Natural killer cell treated with Interleukin-12 subunit alpha and Interleukin-12 subunit beta and Interleukin-15 and Interleukin-18, amount 100 ng/mL, for 72 hours (primary cell): Measurements from ENCODE around the gene LIN37. TPM values are rescaled to one million over a fixed set of nuclear protein-coding genes. Genes with fewer than 3 reads are reported as not detected.
A peak's percentile ranks its signal among the peaks of the same experiment; 100 is the strongest.

ENCODE experiments used
- ATAC-seq, 2 donors: fragments of 150-1000 bp; cut with Tn5 transposase in 1 of 2; sonication (Bioruptor Pico), chemical (Tn5 transposase) in 1 of 2; 2 replicates each; pipeline ENCODE4 v1.10.0; 2021
- DNase-seq: peaks from one replicate; pipeline ENCODE4 v3.0.0; 2022; ENCODE audit warnings: low spot score
- H3K27ac Mint-ChIP-seq, 2 donors: 1 replicate in 1 of 2; 2 replicates in 1 of 2; pipeline ENCODE4 v1.8.0; 2022; ENCODE audit warnings: mixed read lengths in 2 of 2, mild to moderate bottlenecking in 1 of 2, moderate library complexity in 1 of 2
- H3K27me3 Mint-ChIP-seq, 2 donors: 1 replicate in 1 of 2; 2 replicates in 1 of 2; pipeline ENCODE4 v1.8.0; 2022; ENCODE audit warnings: mixed read lengths in 2 of 2
- H3K36me3 Mint-ChIP-seq: one replicate; pipeline ENCODE4 v1.8.0; 2022; ENCODE audit warnings: mixed read lengths
- H3K4me1 Mint-ChIP-seq, 2 donors: 1 replicate in 1 of 2; 2 replicates in 1 of 2; pipeline ENCODE4 v1.8.0; 2022; ENCODE audit warnings: low read depth in 2 of 2, mixed read lengths in 2 of 2, mild to moderate bottlenecking in 1 of 2
- H3K4me3 Mint-ChIP-seq: one replicate; pipeline ENCODE4 v1.8.0; 2022; ENCODE audit warnings: mixed read lengths
- H3K9me3 Mint-ChIP-seq: 2 replicates; pipeline ENCODE4 v1.8.0; 2022; ENCODE audit warnings: mixed read lengths
- total RNA-seq, 2 donors: library from RNA; stranded (reverse); gene quantifications; one replicate each; pipeline ENCODE4 v1.2.3, GENCODE V29; 2022

LIN37 gene
- total RNA-seq, 2 donors from 2014 or later: 9.6 to 24.7 TPM

DNA sequence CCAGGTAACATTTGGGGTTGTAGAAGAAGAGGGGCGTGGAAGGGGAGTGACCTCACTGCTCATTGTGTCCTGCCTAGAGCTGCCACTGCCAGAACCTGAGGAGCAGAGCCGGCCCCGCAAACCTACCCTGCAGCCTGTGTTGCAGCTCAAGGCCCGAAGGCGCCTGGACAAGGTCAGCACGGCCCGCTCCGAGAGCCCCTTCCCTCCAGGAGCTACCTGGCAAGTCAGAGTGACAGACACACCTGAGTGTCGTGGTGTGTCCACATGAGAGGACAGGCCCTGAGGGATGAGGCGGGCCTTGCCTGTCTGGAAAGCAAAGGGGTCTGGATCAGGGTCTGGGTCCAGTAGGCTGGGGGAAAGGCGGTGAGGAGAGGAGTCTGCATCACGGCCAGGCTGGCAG, 23.8 kb upstream of the LIN37 start:
- DNase-seq: no peak
- Mint-ChIP-seq H3K27ac (no peak overlapping the region), H3K9me3 (no peaks in the 10 kb centered on the region), H3K36me3 (peaks cover 19% of the 10 kb centered on the region), H3K4me3 (no peak overlapping the region), H3K4me1 (peaks cover 11 to 37% of the 10 kb centered on the region in 2 donors), H3K27me3 (no peaks in the 10 kb centered on the region)
- no peak for ATAC-seq

DNA sequence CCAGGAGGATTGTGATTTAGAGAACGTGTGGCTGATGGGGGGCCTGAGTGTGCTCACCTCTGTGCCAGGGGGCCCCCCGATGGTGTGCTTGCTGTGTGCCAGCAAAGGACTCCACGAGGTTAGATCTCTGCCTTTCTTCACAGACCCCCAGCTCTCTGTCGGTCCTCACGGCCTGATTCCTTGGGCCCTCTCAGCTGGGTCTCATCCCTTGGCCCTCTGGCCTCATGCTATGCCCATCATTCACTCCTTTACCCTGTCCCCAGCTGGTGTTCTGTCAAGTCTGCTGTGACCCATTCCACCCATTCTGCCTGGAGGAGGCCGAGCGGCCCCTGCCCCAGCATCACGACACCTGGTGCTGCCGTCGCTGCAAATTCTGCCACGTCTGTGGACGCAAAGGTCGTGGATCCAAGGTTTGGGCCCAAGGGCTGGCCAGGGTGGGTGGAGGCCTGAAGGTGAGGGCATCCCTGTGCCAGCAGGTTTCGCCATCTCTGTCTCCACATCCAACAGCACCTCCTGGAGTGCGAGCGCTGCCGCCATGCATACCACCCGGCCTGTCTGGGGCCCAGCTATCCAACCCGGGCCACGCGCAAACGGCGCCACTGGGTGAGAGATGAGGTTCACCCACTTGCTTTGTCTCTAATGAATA, 23.0 kb upstream of the LIN37 start:
- Mint-ChIP-seq H3K36me3 (peaks cover 15% of the 10 kb centered on the region), H3K4me3 (no peak overlapping the region), H3K27ac (no peak overlapping the region)

DNA sequence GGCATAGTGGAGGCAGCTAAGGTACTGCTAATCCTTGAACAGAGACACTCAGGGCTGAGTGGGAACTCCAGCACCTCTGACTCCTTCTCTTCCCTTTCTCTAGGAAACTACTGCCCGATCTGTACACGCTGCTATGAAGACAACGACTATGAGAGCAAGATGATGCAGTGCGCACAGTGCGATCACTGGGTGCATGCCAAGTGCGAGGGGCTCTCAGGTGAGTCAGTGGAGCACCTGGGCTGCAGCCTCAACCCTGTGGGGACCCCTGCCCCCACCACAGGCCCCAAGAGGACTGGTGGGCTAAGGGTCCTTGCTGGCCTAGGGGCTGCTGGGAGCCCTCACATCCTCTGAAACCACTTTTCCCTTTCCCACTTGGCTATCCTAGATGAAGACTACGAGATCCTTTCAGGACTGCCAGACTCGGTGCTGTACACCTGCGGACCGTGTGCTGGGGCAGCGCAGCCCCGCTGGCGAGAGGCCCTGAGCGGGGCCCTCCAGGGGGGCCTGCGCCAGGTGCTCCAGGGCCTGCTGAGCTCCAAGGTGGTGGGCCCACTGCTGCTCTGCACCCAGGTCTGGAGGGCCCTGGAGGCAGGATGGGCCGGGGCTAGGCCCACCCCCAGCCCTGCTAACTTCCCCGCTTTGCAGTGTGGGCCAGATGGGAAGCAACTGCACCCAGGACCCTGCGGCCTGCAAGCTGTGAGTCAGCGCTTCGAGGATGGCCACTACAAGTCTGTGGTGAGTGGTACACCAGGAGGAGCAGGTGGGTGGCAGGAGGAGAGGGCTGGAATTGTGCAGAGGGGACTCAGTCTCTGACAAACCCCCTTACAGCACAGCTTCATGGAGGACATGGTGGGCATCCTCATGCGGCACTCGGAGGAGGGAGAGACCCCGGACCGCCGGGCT, 21.1 kb upstream of the LIN37 start:
- no peak for ATAC-seq
- Mint-ChIP-seq H3K4me1 (peaks cover 0 to 31% of the 10 kb centered on the region in 2 donors), H3K36me3 (peaks cover 19% of the 10 kb centered on the region)

More for the DNA sequence above, 23.0 kb upstream of the LIN37 start:
- ATAC-seq (no peak), DNase-seq (no peak)
- Mint-ChIP-seq H3K4me1 (peaks cover 6 to 32% of the 10 kb centered on the region in 2 donors), H3K27me3 (no peaks in the 10 kb centered on the region), H3K9me3 (no peaks in the 10 kb centered on the region)

DNA sequence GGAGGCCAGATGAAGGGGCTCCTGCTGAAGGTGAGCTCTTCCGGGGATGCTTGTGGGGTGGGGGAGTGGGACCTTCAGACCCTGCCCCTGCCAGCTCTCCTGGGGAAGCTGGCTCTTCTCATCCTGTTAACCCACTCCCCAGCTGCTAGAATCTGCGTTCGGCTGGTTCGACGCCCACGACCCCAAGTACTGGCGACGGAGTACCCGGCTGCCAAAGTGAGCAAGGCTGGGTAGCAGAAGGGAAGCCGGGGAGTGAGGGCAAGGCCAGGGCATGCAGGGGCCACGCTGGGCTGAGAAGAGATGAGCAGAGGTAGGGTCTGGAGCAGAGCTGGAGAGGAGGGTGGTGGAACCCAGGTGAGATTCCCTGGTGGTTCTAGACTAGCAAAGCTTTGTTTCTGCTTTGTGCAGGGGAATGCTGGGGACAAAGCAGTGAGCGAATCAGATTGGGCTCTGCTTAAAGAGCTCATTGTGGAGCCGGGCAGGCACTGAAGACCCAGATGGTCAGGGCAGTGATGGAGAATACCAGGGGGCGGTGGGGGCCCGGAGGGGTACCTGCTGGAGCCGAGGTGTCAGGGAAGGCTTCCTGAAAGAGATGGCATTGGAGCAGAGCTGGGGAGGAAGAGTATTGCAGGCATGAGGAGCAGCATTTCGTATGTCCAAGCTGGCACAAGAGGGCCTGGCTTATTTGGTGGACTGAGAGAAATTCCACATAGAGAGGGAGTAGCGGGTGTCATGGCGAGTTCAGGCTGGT, 20.2 kb upstream of the LIN37 start:
- DNase-seq: no peak
- Mint-ChIP-seq H3K27me3 (no peaks in the 10 kb centered on the region), H3K27ac (no peak overlapping the region), H3K9me3 (no peaks in the 10 kb centered on the region), H3K4me1 (peaks cover 0 to 27% of the 10 kb centered on the region in 2 donors), H3K36me3 (peaks cover 19% of the 10 kb centered on the region), H3K4me3 (no peak overlapping the region)
- no peak for ATAC-seq

More for the DNA sequence above, 21.1 kb upstream of the LIN37 start:
- H3K9me3 Mint-ChIP-seq: no peaks in the 10 kb centered on the region
- no peaks in the 10 kb centered on the region for H3K27me3 Mint-ChIP-seq
- H3K4me3 Mint-ChIP-seq: no peak overlapping the region
- H3K27ac Mint-ChIP-seq: no peak overlapping the region
- no peak for DNase-seq

DNA sequence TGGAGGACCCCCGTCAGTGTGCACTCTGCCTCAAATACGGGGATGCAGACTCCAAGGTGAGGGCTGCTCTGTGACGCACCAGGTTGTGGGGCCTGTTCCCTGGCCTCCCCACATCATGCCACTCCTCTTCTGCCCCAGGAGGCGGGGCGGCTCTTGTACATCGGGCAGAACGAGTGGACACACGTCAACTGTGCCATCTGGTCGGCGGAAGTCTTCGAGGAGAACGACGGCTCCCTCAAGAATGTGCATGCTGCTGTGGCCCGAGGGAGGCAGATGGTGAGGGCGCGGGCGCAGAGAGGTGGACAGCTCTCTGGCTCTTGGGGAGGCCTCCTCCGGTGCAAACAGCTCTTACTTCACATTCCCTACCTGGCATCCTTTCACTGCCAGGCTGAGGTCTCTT, 19.4 kb upstream of the LIN37 start:
- no peak overlapping the region for H3K27ac Mint-ChIP-seq
- peaks cover 15% of the 10 kb centered on the region for H3K36me3 Mint-ChIP-seq
- ATAC-seq (no peak), DNase-seq (no peak)
- peaks cover 2 to 26% of the 10 kb centered on the region in 2 donors for H3K4me1 Mint-ChIP-seq
- H3K27me3 Mint-ChIP-seq: no peaks in the 10 kb centered on the region
- H3K4me3 Mint-ChIP-seq: no peak overlapping the region
- H3K9me3 Mint-ChIP-seq: no peaks in the 10 kb centered on the region

DNA sequence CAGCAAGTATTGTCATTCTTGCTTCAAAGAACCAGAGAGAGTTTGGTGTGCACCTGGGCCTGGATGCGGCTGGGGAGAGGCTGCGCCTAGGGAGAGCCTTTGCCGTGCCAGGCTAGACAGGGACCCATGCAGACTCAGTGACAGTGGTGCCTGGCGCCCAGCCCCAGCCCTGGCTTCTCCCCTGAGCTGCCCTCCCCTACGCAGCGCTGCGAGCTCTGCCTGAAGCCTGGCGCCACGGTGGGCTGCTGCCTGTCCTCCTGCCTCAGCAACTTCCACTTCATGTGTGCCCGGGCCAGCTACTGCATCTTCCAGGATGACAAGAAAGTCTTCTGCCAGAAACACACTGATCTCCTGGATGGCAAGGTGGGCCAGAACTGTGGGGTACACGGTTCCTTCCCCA, 18.6 kb upstream of the LIN37 start:
- Mint-ChIP-seq H3K36me3 (peaks cover 22% of the 10 kb centered on the region), H3K27ac (no peak overlapping the region)

DNA sequence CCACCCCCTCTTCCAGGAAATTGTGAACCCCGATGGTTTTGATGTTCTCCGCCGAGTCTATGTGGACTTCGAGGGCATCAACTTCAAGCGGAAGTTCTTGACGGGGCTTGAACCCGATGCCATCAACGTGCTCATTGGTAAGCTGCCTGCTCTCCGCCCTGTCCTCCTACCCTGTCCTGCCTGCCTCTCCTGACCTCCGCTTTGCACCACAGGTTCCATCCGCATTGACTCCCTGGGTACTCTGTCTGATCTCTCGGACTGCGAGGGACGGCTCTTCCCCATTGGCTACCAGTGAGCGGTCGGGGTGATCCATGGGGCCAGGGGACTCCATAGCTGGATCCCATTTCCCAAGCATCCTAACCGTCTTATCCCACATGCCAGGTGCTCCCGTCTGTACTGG, 18.1 kb upstream of the LIN37 start:
- Mint-ChIP-seq H3K27ac (no peak overlapping the region), H3K27me3 (no peaks in the 10 kb centered on the region), H3K4me3 (no peak overlapping the region), H3K9me3 (no peaks in the 10 kb centered on the region), H3K4me1 (peaks cover 10 to 29% of the 10 kb centered on the region in 2 donors), H3K36me3 (peaks cover 22% of the 10 kb centered on the region)
- DNase-seq (no peak), ATAC-seq (no peak)

More for the DNA sequence above, 18.6 kb upstream of the LIN37 start:
- H3K4me3 Mint-ChIP-seq: no peak overlapping the region
- no peak for DNase-seq
- no peak for ATAC-seq
- no peaks in the 10 kb centered on the region for H3K27me3 Mint-ChIP-seq
- no peaks in the 10 kb centered on the region for H3K9me3 Mint-ChIP-seq
- H3K4me1 Mint-ChIP-seq: peaks cover 10 to 29% of the 10 kb centered on the region in 2 donors

DNA sequence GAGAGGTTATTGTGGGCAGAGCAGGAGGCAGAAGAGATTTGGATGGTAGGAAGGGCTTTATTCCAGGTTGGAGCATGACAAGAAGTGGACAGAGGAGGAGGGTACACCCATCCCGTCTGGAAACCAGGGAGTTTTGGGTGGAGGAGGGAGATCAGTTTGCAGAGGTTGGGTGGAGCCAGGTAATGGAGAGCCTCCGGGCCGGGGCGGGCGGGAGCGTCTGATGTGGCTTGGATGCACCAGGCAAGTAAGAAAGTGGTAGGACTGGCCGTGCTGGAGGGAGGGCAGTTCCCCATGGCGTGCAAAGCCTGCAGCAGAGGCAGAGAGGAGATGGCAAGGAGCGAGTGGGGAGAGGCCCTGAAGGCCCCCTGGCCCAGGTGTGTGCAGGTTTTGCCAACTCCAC, 17.0 kb upstream of the LIN37 start:
- Mint-ChIP-seq H3K27ac (peak overlapping the region in 1 of 2 donors; percentile 66), H3K4me3 (no peak overlapping the region), H3K27me3 (no peaks in the 10 kb centered on the region), H3K4me1 (peaks cover 11 to 26% of the 10 kb centered on the region in 2 donors), H3K9me3 (no peaks in the 10 kb centered on the region), H3K36me3 (peaks cover 15% of the 10 kb centered on the region)
- ATAC-seq (no peak), DNase-seq (no peak)

DNA sequence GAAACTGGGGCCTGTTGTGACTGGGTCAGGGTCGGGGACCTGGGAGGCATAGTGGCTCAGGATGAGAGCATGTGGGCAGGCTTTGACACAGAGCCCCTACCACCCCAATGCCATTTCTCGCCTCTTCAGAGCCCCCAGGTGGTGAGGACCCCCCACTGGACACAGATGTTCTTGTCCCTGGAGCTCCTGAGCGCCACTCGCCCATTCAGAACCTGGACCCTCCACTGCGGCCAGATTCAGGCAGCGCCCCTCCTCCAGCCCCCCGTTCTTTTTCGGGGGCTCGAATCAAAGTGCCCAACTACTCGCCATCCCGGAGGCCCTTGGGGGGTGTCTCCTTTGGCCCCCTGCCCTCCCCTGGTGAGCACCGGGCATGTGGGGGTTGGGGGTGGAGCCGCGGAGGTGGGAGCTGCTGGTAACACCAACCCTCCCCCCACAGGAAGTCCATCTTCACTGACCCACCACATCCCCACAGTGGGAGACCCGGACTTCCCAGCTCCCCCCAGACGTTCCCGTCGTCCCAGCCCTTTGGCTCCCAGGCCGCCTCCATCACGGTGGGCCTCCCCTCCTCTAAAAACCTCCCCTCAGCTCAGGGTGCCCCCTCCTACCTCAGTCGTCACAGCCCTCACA, 16.5 kb upstream of the LIN37 start:
- ATAC-seq (no peak), DNase-seq (no peak)
- H3K36me3 Mint-ChIP-seq: peaks cover 15% of the 10 kb centered on the region
- no peaks in the 10 kb centered on the region for H3K9me3 Mint-ChIP-seq
- no peak overlapping the region for H3K27ac Mint-ChIP-seq
- H3K4me3 Mint-ChIP-seq: no peak overlapping the region
- peaks cover 14 to 29% of the 10 kb centered on the region in 2 donors for H3K4me1 Mint-ChIP-seq
- no peaks in the 10 kb centered on the region for H3K27me3 Mint-ChIP-seq

DNA sequence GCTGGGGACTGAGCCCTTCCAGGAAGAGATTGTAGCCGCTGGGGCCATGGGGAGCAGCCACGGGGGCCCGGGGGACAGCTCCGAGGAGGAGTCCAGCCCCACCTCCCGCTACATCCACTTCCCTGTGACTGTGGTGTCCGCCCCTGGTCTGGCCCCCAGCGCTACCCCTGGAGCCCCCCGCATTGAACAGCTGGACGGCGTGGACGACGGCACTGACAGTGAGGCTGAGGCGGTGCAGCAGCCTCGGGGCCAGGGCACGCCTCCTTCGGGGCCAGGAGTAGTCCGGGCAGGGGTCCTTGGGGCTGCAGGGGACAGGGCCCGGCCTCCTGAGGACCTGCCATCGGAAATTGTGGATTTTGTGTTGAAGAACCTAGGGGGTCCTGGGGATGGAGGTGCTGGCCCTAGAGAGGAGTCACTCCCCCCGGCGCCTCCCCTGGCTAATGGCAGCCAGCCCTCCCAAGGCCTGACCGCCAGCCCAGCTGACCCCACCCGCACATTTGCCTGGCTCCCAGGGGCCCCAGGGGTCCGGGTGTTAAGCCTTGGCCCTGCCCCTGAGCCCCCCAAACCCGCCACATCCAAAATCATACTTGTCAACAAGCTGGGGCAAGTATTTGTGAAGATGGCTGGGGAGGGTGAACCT, 15.7 kb upstream of the LIN37 start:
- no peak overlapping the region for H3K4me3 Mint-ChIP-seq
- H3K36me3 Mint-ChIP-seq: peaks cover 15% of the 10 kb centered on the region
- H3K4me1 Mint-ChIP-seq: peaks cover 14 to 32% of the 10 kb centered on the region in 2 donors
- no peak overlapping the region for H3K27ac Mint-ChIP-seq
- DNase-seq (no peak), ATAC-seq (no peak)
- no peaks in the 10 kb centered on the region for H3K9me3 Mint-ChIP-seq
- H3K27me3 Mint-ChIP-seq: no peaks in the 10 kb centered on the region

DNA sequence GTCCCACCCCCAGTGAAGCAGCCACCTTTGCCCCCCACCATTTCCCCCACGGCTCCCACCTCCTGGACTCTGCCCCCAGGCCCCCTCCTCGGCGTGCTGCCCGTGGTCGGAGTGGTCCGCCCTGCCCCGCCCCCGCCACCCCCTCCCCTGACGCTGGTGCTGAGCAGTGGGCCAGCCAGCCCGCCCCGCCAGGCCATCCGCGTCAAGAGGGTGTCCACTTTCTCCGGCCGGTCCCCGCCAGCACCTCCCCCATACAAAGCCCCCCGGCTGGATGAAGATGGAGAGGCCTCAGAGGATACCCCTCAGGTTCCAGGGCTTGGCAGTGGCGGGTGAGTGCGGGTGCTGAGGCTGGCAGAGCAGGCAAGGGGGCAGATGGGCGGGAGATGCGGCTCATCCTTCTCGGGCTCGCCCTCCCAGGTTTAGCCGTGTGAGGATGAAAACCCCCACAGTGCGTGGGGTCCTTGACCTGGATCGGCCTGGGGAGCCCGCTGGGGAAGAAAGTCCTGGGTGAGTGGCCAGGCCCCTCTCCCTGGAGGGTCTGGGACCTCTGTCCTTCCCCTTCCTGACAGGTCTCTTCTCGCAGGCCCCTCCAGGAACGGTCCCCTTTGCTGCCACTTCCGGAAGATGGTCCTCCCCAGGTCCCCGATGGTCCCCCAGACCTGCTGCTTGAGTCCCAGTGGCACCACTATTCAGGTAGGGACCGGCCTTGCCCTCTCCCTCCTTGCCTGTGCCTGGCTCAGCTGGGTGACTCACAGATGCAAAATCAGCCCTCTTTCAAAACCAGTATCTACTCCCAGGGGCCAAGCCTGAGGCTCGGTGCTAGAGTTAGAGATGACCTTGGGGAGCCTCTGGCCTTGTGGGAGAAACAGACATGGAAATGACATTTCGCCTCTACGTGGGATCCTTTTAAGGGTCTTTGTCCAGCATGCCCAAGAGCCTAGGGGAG, 14.9 kb upstream of the LIN37 start:
- ATAC-seq (no peak), DNase-seq (no peak)
- H3K36me3 Mint-ChIP-seq: peaks cover 15% of the 10 kb centered on the region
- no peak overlapping the region for H3K4me3 Mint-ChIP-seq
- peaks cover 14 to 26% of the 10 kb centered on the region in 2 donors for H3K4me1 Mint-ChIP-seq
- no peaks in the 10 kb centered on the region for H3K9me3 Mint-ChIP-seq
- H3K27me3 Mint-ChIP-seq: no peaks in the 10 kb centered on the region
- peak overlapping the region; percentile 28 to 49 for H3K27ac Mint-ChIP-seq

DNA sequence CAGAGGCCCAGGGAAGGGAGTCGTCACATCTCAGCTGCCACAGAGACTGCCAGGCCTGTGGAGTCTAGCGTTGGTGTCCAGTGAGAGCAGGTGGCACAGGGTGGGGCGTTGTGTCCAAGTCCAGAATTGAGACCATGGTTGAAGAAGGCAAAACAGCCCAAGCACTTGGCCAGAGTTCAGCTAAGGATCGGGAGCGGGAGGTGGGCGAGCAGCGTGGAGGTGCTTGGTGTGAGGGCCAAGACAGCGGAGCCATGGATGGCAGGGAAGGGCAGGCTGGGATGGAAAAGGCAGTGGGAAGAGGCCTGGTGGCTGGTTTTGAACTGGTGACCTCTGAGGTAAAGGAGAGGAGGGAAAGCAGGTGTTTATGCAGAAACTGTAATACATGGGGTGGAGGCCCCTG, 14.1 kb upstream of the LIN37 start:
- Mint-ChIP-seq H3K4me3 (no peak overlapping the region), H3K27ac (peak overlapping the region; percentile 28 to 49), H3K4me1 (peaks cover 14 to 33% of the 10 kb centered on the region in 2 donors), H3K27me3 (no peaks in the 10 kb centered on the region), H3K9me3 (no peaks in the 10 kb centered on the region), H3K36me3 (peaks cover 15% of the 10 kb centered on the region)
- no peak for ATAC-seq
- DNase-seq: no peak
